Uterus (tissue), 4 donors: ENCODE data around the gene SGO1. TPM values are rescaled to one million over a fixed set of nuclear protein-coding genes. Genes with fewer than 3 reads are reported as not detected.

Experiments
- DNase-seq, 2 donors: peaks; one replicate each; pipeline ENCODE4 v3.0.0-alpha.2; 2019 to 2020
- H3K27ac ChIP-seq, 2 donors: fragments of 200-600 bp; sonication (generic); 1 replicate in 1 of 2; 2 replicates in 1 of 2; pipeline ENCODE4 v1.5.1; 2016 to 2018
- H3K27me3 ChIP-seq, 2 donors: fragments of 200-600 bp; sonication (generic); one replicate each; pipeline ENCODE4 v1.5.1; 2018 to 2019; ENCODE audit warnings: control low read depth in 1 of 2
- H3K36me3 ChIP-seq, 2 donors: fragments of 200-600 bp; sonication (generic); one replicate each; pipeline ENCODE4 v1.5.1; 2019; ENCODE audit warnings: control low read depth in 1 of 2
- H3K4me1 ChIP-seq, 2 donors: fragments of 200-600 bp; sonication (generic); one replicate each; pipeline ENCODE4 v1.5.1; 2018 to 2019; ENCODE audit warnings: control low read depth in 1 of 2
- H3K4me3 ChIP-seq, 2 donors: fragments of 200-600 bp; sonication (generic); 1 replicate in 1 of 2; 2 replicates in 1 of 2; pipeline ENCODE4 v1.5.1; 2018 to 2019; ENCODE audit warnings: mild to moderate bottlenecking in 1 of 2
- H3K9me3 ChIP-seq, 2 donors: fragments of 200-600 bp; sonication (generic); one replicate each; pipeline ENCODE4 v1.5.1; 2019; ENCODE audit warnings: control low read depth in 1 of 2
- CTCF ChIP-seq, 4 experiments: fragments of 200-600 bp in 2 of 4; fragments of 450-650 bp in 2 of 4; sonication (generic) in 2 of 4; IDR thresholded peaks; one replicate each; pipeline ENCODE4 v1.5.1; 2016 to 2019; ENCODE audit warnings: antibody characterized with exemption in 4 of 4, mild to moderate bottlenecking in 2 of 4, moderate library complexity in 1 of 4
- POLR2A ChIP-seq, 2 donors: fragments of 450-650 bp; IDR thresholded peaks; one replicate each; pipeline ENCODE4 v1.6.1; 2016; ENCODE audit warnings: antibody characterized with exemption in 2 of 2, mild to moderate bottlenecking in 1 of 2, moderate library complexity in 1 of 2
- intact Hi-C: fragments of 100-400 bp; cut with DNase I; formaldehyde crosslinking; loops from one replicate; pipeline ENCODE4 v1.15.1; 2023; ENCODE audit warnings: low total_unique reads
- total RNA-seq, 4 donors: library from RNA; depleted of rRNA in 3 of 4; stranded (reverse); fragments of >200 nt in 3 of 4; gene quantifications; one replicate each; pipeline versions ENCODE4 v1.1.0 to v1.2.4, GENCODE V29; 2014 to 2023
- donor health status: DM: yes; HTN: yes; CAD: no.

Gene SGO1
- total RNA-seq, 4 donors from 2014 or later = 7.2 TPM; not detected in 3

GRCh38 chr3:20160230-20160629, 25.8 kb downstream of the SGO1 start:
- Histone ChIP-seq H3K4me3 (no peak overlapping the region), H3K27me3 (no peaks in the 10 kb centered on the region), H3K4me1 (no peaks in the 10 kb centered on the region), H3K27ac (no peak overlapping the region), H3K36me3 (no peaks in the 10 kb centered on the region), H3K9me3 (no peaks in the 10 kb centered on the region)
- DNase-seq = no peak
- no peak for TF ChIP-seq POLR2A (IDR thresholded peaks at IDR 0.05)
- TF ChIP-seq CTCF (IDR thresholded peaks at IDR 0.05) = no peak
- intact Hi-C loops = no loop called here

GRCh38 chr3:20154928-20155327, 31.1 kb downstream of the SGO1 start:
- Histone ChIP-seq H3K9me3 (no peaks in the 10 kb centered on the region), H3K36me3 (no peaks in the 10 kb centered on the region), H3K27me3 (no peaks in the 10 kb centered on the region), H3K4me1 (no peaks in the 10 kb centered on the region), H3K4me3 (no peak overlapping the region), H3K27ac (no peak overlapping the region)
- intact Hi-C loops = no loop called here
- TF ChIP-seq CTCF (IDR thresholded peaks at IDR 0.05) (no peak), POLR2A (IDR thresholded peaks at IDR 0.05) (no peak)
- no peak for DNase-seq

- intact Hi-C loops = no loop called here
- Histone ChIP-seq H3K4me1 (no peaks in the 10 kb centered on the region), H3K4me3 (no peak overlapping the region), H3K9me3 (no peaks in the 10 kb centered on the region), H3K27ac (no peak overlapping the region), H3K27me3 (no peaks in the 10 kb centered on the region), H3K36me3 (no peaks in the 10 kb centered on the region)
- no peak for DNase-seq
- no peak for TF ChIP-seq CTCF (IDR thresholded peaks at IDR 0.05)
- no peak for TF ChIP-seq POLR2A (IDR thresholded peaks at IDR 0.05)
These were observed 31.9 kb downstream of the SGO1 start for GRCh38 chr3:20154078-20154477.

GRCh38 chr3:20148466-20148865, 37.5 kb downstream of the SGO1 start:
- Histone ChIP-seq H3K9me3 (no peaks in the 10 kb centered on the region), H3K36me3 (no peaks in the 10 kb centered on the region), H3K27me3 (no peaks in the 10 kb centered on the region), H3K4me1 (no peaks in the 10 kb centered on the region), H3K27ac (no peak overlapping the region), H3K4me3 (no peak overlapping the region)
- no peak for DNase-seq
- no peak for TF ChIP-seq POLR2A (IDR thresholded peaks at IDR 0.05)
- no peak for TF ChIP-seq CTCF (IDR thresholded peaks at IDR 0.05)
- intact Hi-C loops = no loop called here

- DNase-seq = no peak
- TF ChIP-seq POLR2A (IDR thresholded peaks at IDR 0.05) (no peak), CTCF (IDR thresholded peaks at IDR 0.05) (no peak)
- no peak overlapping the region for H3K27ac ChIP-seq
- no peaks in the 10 kb centered on the region for H3K27me3 ChIP-seq
- no peak overlapping the region for H3K4me3 ChIP-seq
- no peaks in the 10 kb centered on the region for H3K36me3 ChIP-seq
- intact Hi-C loops = no loop called here
- no peaks in the 10 kb centered on the region for H3K4me1 ChIP-seq
- no peaks in the 10 kb centered on the region for H3K9me3 ChIP-seq
These were observed 38.6 kb downstream of the SGO1 start for GRCh38 chr3:20147361-20147760.
